ENCODE measurements around the gene KRTDAP. TPM values are rescaled to one million over a fixed set of nuclear protein-coding genes. Genes with fewer than 3 reads are reported as not detected.

The KRTDAP gene
- total RNA-seq, 3 donors from 2014 or later, result not detected

DNA sequence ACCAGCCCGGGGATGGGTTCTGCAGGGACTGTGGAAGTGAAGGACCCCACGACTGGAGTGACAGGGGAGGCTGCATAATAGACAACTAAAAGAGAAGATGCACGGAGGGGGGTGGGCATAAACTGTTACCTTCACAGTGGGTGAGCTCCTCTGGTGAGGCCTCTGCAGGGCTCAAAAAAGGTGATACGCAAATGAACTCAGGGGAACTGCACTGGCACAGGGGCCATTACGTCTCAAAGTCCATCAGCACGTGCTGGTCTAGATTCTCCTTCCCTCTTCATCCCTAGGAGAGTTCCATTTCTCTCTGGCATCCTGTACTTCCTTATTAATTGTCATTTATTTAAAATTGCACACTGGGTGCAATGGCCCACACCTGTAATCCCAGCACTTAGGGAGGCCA is 50.3 kb downstream of the KRTDAP start:
- Histone ChIP-seq H3K27ac (no peak overlapping the region), H3K9me3 (no peaks in the 10 kb centered on the region), H3K36me3 (no peaks in the 10 kb centered on the region), H3K4me1 (peaks cover 4 to 8% of the 10 kb centered on the region in 2 donors), H3K4me3 (no peak overlapping the region), H3K27me3 (no peaks in the 10 kb centered on the region)
- intact Hi-C loops (cut with DNase I; ENCODE audit: low total_unique reads), result no loop called here
- TF ChIP-seq POLR2A (IDR thresholded peaks at IDR 0.05), result no peak
- no peak for TF ChIP-seq POLR2AphosphoS5 (IDR thresholded peaks at IDR 0.05)
- TF ChIP-seq, protein P1, sequence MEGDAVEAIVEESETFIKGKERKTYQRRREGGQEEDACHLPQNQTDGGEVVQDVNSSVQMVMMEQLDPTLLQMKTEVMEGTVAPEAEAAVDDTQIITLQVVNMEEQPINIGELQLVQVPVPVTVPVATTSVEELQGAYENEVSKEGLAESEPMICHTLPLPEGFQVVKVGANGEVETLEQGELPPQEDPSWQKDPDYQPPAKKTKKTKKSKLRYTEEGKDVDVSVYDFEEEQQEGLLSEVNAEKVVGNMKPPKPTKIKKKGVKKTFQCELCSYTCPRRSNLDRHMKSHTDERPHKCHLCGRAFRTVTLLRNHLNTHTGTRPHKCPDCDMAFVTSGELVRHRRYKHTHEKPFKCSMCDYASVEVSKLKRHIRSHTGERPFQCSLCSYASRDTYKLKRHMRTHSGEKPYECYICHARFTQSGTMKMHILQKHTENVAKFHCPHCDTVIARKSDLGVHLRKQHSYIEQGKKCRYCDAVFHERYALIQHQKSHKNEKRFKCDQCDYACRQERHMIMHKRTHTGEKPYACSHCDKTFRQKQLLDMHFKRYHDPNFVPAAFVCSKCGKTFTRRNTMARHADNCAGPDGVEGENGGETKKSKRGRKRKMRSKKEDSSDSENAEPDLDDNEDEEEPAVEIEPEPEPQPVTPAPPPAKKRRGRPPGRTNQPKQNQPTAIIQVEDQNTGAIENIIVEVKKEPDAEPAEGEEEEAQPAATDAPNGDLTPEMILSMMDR (IDR thresholded peaks at IDR 0.05), result no peak
- no peak for DNase-seq (ENCODE audit: low spot score in 2 of 2)

DNA sequence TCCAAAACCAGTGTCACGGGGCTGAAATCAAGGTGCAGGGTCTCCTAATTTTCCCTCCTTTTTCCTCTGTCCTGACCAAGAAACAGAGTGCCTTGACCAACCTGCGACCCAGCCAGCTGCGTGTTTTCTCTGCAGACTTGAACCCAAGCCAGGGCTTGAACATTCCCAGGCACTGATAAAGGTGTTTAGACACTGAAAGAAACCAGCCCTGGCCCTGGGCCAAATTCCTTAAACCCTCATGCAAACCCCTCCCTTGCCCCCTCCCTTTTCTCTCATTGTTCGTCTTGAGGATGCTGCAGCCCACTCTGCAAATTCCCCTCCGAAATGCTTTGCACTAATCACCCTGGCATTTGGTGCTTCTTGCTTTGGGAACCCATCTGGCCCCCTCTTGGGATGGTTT is 51.7 kb downstream of the KRTDAP start:
- DNase-seq (ENCODE audit: low spot score in 2 of 2), result no peak
- TF ChIP-seq POLR2AphosphoS5 (IDR thresholded peaks at IDR 0.05) (no peak), POLR2A (IDR thresholded peaks at IDR 0.05) (no peak)
- TF ChIP-seq, protein P1 (IDR thresholded peaks at IDR 0.05), result no peak
- no peaks in the 10 kb centered on the region for H3K27me3 ChIP-seq
- no peak overlapping the region for H3K27ac ChIP-seq
- H3K9me3 ChIP-seq, result no peaks in the 10 kb centered on the region
- H3K4me3 ChIP-seq, result no peak overlapping the region
- H3K4me1 ChIP-seq, result peaks cover 4 to 8% of the 10 kb centered on the region in 2 donors
- intact Hi-C loops (cut with DNase I; ENCODE audit: low total_unique reads), result no loop called here
- H3K36me3 ChIP-seq, result no peaks in the 10 kb centered on the region

DNA sequence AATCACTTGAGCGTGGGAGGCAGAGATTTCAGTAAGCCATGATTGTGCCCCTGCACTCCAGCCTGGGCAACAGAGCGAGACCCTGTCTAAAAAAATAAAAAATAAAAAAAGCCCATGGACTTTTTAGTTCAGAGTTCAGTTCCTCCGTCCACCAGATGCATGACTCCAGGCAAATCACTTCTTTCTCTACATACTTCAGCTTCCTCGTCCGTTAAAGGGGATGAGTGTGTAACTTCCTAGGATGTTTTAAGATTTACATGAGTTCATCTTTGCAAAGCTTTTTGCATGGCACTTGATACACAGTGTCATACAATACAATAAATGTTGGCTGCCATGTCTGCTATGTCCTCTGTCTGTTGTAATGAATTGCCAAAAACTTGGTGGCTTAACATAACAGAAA is 52.2 kb downstream of the KRTDAP start:
- H3K4me3 ChIP-seq, result no peak overlapping the region
- DNase-seq (ENCODE audit: low spot score in 2 of 2), result no peak
- no peak overlapping the region for H3K27ac ChIP-seq
- TF ChIP-seq POLR2AphosphoS5 (IDR thresholded peaks at IDR 0.05) (no peak), POLR2A (IDR thresholded peaks at IDR 0.05) (no peak)
- TF ChIP-seq, protein P1 (IDR thresholded peaks at IDR 0.05), result no peak
- H3K4me1 ChIP-seq, result peaks cover 4 to 8% of the 10 kb centered on the region in 2 donors
- no peaks in the 10 kb centered on the region for H3K36me3 ChIP-seq
- no peaks in the 10 kb centered on the region for H3K27me3 ChIP-seq
- intact Hi-C loops (cut with DNase I; ENCODE audit: low total_unique reads), result no loop called here
- H3K9me3 ChIP-seq, result no peaks in the 10 kb centered on the region

DNA sequence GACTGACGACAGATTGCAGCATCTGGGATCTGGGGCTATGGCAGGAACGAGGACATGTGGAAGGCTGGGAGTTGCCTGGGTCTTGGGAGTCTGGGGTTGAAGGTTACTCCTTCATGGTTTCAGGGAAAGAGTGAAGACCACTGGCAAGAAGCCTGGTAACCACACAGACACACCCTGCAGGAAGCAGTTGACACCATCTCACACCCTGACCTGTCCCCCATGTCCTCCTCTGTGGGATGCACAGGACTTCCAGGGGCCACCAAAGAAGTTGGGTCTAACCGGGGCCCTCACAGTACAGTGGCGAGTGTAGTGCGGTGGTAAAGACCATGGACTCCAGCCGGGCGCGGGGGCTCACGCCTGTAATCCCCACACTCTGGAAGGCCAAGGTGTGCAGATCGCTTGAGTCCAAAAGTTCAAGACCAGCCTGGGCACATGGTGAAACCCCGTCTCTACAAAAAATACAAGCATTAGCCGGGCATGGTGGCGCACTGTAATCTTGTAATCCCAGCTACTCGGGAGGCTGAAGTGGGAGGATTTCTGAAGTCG is 52.8 kb downstream of the KRTDAP start:
- Histone ChIP-seq H3K4me1 (peaks cover 4 to 8% of the 10 kb centered on the region in 2 donors), H3K4me3 (peak overlapping the region in 1 of 3 donors; percentile 43), H3K27ac (peak overlapping the region; percentile 73 to 93), H3K9me3 (no peaks in the 10 kb centered on the region), H3K27me3 (no peaks in the 10 kb centered on the region), H3K36me3 (no peaks in the 10 kb centered on the region)
- DNase-seq (ENCODE audit: low spot score in 2 of 2), result no peak
- TF ChIP-seq, protein P1 (IDR thresholded peaks at IDR 0.05), result no peak
- TF ChIP-seq POLR2A (IDR thresholded peaks at IDR 0.05), result no peak
- TF ChIP-seq POLR2AphosphoS5 (IDR thresholded peaks at IDR 0.05), result no peak
- intact Hi-C loops (cut with DNase I; ENCODE audit: low total_unique reads), result no loop called here

Other genes starting within 250 kb of the KRTDAP start
- 10 to 100 TPM in 2 of 3 donors, 1 to 10 TPM in 1; 3.7 to 37.5 (median 35.1) TPM for gene LSR, start 241.5 kb downstream of the KRTDAP start, total RNA-seq
- 100 to 1,000 TPM in 1 of 3 donors, 10 to 100 TPM in 2; 72.7 to 117 (median 77.3) TPM for gene USF2, start 221.5 kb downstream of the KRTDAP start, total RNA-seq
- gene HAMP, start 207.9 kb downstream of the KRTDAP start, total RNA-seq, result 1 to 10 TPM in 1 of 3 donors, not detected in 2; 1.5 TPM
- gene MAG, start 198.3 kb downstream of the KRTDAP start, total RNA-seq, result 1 to 10 TPM in 1 of 3 donors, not detected in 2; 4.2 TPM
- 1 to 10 TPM in 2 of 3 donors, under 1 TPM in 1; 0.33 to 7.8 (median 4.8) TPM for gene CD22, start 161.3 kb downstream of the KRTDAP start, total RNA-seq
- not detected for gene FFAR1, start 142.6 kb downstream of the KRTDAP start, total RNA-seq
- gene FFAR3, start 132.0 kb downstream of the KRTDAP start, total RNA-seq, result under 1 TPM in 2 of 3 donors, not detected in 1; 0.16 to 0.33 TPM
- under 1 TPM in 1 of 3 donors, not detected in 2; 0.66 TPM for gene GPR42, start 119.4 kb downstream of the KRTDAP start, total RNA-seq
- under 1 TPM in 1 of 3 donors, not detected in 2; 0.15 TPM for gene FFAR2, start 42.2 kb downstream of the KRTDAP start, total RNA-seq
- 100 to 1,000 TPM in 1 of 3 donors, 10 to 100 TPM in 1, under 1 TPM in 1; 0.96 to 135 (median 61.0) TPM for gene DMKN, start 23.2 kb upstream of the KRTDAP start, total RNA-seq
- not detected for gene SBSN, start 37.8 kb upstream of the KRTDAP start, total RNA-seq
- gene GAPDHS, start 43.0 kb upstream of the KRTDAP start, total RNA-seq, result not detected
- 10 to 100 TPM; 67.4 to 91.8 (median 91.8) TPM for gene TMEM147, start 55.2 kb upstream of the KRTDAP start, total RNA-seq
- gene ATP4A, start 73.2 kb upstream of the KRTDAP start, total RNA-seq, result not detected
- gene PMIS2, start 95.7 kb upstream of the KRTDAP start, total RNA-seq, result not detected
- gene HAUS5, start 122.3 kb upstream of the KRTDAP start, total RNA-seq, result 10 to 100 TPM in 1 of 3 donors, 1 to 10 TPM in 2; 5.9 to 13.0 (median 9.5) TPM
- gene RBM42, start 138.6 kb upstream of the KRTDAP start, total RNA-seq, result 10 to 100 TPM; 44.6 to 51.4 (median 44.6) TPM
- under 1 TPM in 1 of 3 donors, not detected in 2; 0.59 TPM for gene ETV2, start 151.3 kb upstream of the KRTDAP start, total RNA-seq
- 100 to 1,000 TPM; 320 to 418 (median 391) TPM for gene COX6B1, start 157.9 kb upstream of the KRTDAP start, total RNA-seq
- gene UPK1A, start 176.1 kb upstream of the KRTDAP start, total RNA-seq, result not detected
- gene ZBTB32, start 214.1 kb upstream of the KRTDAP start, total RNA-seq, result under 1 TPM in 1 of 3 donors, not detected in 2; 0.33 TPM
- gene KMT2B, start 227.5 kb upstream of the KRTDAP start, total RNA-seq, result 10 to 100 TPM; 14.2 to 16.2 (median 16.1) TPM

Measured in breast epithelium (tissue), 4 donors.